ENCODE measurements around the gene SNTG2.

GRCh38 chr2:959457-959856 is 8.8 kb downstream of the SNTG2 start:
- TF ChIP-seq CTCF (IDR thresholded peaks at IDR 0.05) (no peak), POLR2A (IDR thresholded peaks at IDR 0.05) (no peak)
